ENCODE measurements around the gene HCRTR2.
"Not testable (repeated sequence)": the region's sequence is repeated elsewhere in the genome, so short reads cannot be mapped to it uniquely, and the experiment has no call there.

The HCRTR2 gene

DNA sequence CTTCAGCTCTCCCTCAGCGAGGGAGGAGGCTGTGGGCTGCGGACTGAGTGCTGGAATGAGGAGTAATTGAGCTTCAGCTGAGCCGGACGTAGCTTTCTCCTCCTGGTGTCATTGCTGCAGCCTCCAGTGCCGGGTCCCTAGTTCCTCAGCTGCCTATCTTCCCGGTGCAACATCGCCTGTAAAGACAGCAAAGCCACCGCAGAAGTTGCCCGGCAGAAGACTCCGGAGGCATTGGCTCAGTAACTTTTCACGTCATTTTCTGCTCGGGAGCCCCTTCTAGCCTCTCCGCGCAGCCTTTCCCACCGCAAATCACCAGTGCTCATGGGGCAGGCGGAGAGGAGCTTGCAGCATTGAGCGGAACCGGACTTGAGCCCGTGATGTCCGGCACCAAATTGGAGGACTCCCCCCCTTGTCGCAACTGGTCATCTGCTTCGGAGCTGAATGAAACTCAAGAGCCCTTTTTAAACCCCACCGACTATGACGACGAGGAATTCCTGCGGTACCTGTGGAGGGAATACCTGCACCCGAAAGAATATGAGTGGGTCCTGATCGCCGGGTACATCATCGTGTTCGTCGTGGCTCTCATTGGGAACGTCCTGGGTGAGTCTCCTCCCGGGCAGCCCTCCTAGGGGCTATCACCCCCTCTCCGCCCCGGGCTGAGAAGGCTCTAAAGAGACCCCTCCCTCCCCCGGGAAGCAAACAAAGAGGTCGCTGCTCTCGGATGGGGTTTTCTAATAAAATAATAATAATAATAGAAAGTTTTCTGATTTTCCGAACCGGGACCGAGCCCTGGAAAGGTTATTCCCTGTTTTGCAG, at the start of gene HCRTR2:
HCRTR2 (plus strand) TSS at position 305 of the 816 bp plus-strand sequence; CDS start at position 378, 73 bp downstream.
- no peak for DNase-seq

DNA sequence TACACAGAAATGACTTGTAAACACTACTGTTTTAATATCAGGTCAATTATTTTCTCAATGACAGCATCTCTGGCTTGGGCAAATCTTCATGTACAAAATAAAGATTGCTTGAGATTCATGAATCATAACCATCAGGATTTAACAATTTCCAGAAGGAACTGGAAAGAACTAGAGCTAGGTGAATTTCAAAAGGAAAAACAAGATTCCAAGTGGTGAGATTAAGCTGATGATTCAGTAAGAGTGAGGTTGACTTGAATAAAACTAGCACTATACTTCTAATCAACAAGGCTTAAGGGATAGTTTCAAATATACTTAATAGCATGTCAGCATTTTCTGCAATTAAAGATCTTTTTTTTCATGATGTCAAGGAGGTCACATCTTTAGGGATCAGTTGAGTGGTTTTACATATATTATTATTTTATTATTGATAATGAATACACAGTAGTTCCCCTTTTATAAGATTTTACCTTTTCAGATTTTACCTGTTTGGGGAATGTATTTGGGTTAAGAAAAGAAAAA, 43.5 kb upstream of the HCRTR2 start:
- no peak for DNase-seq

DNA sequence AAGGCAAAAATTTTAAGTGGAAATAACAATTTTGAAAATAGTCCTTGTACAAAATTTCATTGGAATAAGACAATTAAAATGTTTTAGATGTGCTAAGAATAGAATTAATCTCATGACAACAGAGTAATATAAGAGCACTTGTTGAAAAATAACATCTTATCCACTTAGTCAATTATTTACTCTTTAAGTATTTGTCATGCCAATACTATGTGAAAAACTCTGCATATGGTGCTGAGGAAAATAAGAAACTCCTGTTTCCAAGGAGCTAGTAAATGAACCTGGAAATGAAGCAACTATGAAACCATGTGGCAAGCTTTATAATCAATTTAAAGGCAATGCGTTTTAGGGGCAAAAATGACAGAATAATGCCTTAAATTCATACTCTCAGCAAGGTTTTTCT, 42.7 kb upstream of the HCRTR2 start:
- no peak for DNase-seq

DNA sequence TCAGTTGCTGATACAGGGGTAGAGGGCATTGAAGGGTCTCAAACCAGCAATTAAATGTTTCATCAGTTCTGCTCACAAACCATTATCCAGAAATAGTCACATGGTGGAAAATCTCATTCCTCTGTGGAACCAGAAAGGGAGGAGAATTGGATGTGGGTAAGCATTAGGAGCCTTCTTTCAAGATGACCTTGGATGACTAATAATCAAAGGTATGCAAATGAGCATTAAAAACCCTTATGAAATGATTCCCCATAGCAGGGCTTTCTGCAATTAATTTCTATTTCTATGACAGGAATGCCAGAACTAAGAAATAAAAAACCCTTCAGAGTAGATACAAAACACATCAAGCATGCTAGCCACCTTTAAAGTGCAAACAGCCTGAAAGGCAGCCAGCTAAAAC, 37.4 kb upstream of the HCRTR2 start:
- no peak for DNase-seq

DNA sequence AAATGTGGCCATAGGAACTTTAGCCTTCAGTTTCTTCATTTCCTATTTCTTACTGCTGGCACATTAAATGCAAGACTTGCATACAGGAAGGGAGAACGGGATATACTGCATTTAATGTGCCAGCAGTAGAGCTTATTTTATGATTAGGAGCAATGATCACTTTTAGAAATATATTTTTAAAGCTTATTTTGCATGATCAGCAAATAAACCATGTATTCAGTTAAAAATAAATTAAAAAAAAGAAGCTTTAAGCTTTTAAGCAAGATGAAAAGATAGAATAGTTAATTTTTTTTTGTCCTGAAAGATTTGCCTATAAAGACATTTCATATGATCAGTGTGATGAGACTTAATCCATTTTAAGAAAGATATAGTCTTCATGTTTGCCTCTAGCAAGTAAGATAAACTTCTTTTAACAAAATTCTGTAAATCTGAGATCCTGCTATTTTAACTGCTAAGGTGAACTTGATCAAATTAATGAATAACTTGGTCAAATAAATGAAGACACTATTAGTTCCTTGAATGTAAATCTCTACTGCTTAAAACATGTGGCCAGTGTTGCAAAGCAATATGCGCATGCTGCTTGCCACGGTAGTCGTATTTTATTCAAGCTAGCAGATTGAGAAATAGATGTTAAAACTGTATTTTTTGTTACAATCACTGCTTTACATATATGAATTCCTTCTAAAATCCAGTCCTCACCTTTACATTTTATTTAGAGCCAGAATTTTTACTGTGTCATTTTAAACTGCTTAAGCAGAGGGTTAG, 36.2 kb upstream of the HCRTR2 start:
- no peak for DNase-seq

DNA sequence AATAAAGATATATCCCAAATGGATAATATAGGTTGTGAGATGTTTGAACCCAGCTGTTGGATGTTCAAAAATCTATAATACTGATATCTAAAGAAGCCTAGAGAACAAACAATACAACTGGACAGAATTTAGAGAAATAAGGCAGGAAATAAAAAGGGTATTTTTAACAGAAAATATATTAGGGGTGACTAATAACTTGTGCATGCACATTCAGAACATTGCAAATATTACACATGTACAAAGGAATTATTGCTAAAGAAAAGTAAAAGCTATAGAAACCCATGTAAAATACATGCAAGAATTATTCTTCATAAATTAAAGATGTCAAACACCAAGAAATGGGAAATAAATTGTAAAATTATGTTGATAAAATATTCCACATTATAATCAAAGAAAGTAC, 32.7 kb upstream of the HCRTR2 start:
- no peak for DNase-seq

DNA sequence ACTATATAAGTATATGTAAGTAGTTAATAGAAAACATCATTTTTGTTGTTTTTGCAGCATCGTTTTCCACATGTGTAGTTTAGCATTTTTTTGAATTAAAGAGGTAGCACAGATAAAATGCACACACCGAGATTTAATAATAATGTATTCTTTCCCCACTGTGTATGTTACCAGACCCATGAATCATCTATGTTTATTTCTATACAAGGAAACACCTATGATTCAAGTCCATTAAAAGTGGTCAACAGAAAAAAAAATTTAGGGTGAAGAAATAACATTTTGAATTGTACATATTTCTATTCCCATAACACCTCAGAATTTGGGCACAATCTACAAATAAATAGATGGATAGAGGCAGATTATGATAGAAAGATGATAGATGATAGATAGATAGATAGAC, 31.7 kb upstream of the HCRTR2 start:
- DNase-seq: no peak

DNA sequence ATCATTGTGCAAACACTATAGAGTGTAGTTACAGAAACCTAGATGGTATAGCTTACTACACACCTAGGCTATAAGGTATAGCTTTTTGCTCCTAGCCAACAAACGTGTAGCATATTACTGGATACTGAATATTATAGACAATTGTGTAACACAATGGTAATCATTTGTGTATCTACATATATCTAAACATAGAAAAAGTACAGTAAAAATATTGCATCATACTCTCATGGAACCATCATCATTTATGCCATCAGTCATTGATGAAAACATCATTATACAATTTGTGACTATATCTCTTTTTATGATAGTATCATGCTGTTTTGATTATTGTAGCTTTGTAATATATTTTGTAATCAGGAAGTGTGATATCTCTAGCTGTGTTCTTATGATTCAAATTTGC, 21.0 kb upstream of the HCRTR2 start:
- DNase-seq: no peak

DNA sequence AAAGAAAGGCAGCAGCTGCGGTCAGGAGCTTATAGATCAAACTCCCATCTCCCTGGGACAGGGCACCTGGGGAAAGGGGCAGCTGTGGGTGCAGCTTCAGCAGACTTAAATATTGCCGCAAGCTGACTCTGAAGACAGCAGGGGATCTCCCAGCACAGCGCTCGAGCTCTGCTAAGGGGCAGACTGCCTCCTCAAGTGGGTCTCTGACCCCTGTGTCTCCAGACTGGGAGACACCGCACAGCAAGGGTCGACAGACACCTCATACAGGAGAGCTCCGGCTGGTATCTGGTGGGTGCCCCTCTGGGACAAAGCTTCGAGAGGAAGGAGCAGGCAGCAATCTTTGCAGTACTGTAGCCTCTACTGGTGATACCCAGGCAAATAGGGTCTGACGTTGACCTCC, 15.5 kb upstream of the HCRTR2 start:
- not testable (repeated sequence) for DNase-seq

DNA sequence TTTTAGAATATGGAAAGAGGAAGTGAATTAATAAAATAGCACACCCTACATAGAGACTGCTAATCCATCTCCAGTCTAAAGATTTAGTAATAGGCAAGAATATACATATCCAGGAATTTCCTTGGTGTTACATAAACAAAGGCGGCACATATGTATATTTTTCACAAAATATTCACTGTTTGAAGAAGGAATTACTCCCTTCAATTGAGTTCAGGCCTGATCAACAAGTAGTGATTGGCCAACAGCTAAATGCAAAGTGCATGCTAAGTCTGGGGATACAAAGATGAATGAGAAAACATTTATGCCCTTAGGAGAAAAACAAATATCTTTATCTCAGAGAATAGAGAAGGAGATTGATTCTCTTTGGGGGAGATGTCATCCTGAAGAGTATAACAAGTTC, 6.5 kb upstream of the HCRTR2 start:
- no peak for DNase-seq

DNA sequence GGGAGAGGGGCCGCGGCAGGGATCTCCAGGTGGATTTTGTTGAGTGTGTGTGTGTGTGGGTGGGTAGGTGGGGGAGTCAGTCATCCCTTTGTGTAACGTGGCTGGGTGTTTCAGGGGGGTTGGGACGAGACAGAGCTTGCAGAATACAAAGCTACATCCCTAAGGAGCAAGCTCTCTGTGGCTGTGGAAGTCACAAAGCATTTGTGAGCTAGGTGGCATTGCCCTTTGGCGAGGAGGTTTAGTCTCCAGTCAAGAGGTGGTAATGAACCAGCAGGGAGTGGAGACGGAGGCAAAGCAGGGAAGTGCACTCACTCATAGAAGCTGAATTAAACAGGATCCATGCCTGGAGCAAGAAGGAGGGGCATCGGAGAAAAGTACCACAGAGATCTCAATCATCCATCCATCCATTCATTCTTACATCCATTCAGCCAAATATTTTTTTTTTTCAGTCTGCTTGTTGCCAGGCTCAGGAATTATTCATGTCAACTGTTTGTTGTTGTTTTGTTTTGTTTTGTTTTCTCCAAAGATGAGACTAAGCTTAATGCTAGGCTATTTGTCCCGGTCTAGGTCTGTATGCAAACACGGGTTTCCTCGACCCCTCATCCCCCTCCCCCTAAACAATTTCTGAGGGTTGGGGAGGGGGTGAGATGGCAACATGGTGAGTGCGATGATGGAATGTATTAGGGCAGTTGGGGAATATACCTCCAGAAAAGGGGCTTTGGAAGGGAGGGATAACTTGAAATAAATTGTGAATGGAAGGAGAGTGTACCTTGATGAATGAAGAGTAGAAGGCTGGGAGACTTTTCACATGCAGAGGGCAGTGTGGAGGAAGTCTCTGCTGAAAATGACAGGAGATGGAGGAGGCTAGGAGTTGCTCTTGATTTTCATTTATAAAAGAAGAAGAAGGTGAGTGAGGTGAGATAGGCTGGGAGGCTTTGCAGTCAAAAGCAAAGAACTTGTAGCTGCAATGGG, 1.0 kb downstream of the HCRTR2 start:
- no peak for DNase-seq

DNA sequence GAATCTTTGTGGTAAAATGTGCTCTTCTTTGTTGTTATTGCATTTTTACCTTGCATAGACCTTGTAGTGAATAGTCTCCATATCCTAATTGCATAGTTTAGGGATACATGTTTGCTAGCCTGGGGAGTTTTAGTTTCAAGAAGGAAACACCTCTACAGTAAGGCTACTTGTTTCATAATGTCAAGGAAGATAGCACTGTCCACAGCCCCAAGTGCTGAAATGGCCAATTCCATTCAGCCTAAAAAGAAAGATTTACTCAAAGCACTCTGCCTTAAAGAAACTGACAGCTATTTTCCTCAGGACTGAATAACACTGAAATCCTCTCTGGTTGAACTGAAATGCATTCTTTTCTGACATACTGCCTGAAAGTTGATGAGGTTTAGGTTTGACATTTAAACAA, 2.6 kb downstream of the HCRTR2 start:
- no peak for DNase-seq

DNA sequence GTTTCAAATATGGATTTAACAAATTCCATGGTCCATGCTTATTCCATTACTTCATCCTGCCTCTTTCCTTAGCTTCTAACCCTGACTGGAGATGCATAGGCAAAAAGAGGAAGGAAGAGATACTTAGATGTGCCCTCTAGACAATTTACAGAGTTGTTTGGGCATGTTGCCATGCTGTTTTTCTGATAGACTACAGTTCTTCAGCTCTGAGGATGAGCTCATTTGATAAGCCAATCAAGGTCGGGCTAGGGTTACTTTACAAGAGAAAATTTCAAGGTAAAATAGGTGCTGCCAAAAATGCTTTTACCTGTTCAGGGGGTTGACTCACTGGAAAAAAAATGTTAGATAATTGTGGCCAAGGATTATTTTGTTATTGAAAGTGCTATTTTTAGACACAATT, 5.9 kb downstream of the HCRTR2 start:
- DNase-seq: no peak

DNA sequence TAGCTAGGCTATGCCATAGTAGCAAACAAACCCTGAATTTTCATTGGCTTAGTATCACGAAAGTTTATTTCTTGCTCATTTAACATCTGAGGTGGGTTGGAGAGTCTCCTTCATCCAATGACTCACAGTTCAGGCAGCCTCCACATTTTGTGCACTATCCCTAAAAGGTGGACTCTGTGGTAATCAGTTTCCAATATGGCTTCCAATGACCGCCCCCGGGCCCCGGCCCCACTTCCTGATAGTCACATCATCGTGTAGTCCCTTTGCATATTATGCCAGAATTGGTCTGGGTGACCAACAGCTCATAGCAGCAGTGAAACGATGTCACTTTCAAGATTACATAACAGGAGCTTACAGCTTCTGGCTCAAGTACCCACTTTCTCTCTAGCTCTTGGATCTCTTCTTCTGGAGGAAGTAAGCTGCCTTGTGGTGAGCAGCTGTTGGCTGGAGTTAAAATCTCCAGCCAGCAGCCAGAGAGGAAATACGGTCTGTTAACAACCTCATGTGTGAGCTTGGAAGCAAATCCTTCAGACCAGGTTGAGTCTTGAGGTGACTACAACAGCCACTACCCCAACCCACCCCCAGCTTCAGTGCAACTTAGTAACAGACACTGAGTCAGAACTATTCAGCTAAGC, 7.8 kb downstream of the HCRTR2 start:
- DNase-seq: no peak

DNA sequence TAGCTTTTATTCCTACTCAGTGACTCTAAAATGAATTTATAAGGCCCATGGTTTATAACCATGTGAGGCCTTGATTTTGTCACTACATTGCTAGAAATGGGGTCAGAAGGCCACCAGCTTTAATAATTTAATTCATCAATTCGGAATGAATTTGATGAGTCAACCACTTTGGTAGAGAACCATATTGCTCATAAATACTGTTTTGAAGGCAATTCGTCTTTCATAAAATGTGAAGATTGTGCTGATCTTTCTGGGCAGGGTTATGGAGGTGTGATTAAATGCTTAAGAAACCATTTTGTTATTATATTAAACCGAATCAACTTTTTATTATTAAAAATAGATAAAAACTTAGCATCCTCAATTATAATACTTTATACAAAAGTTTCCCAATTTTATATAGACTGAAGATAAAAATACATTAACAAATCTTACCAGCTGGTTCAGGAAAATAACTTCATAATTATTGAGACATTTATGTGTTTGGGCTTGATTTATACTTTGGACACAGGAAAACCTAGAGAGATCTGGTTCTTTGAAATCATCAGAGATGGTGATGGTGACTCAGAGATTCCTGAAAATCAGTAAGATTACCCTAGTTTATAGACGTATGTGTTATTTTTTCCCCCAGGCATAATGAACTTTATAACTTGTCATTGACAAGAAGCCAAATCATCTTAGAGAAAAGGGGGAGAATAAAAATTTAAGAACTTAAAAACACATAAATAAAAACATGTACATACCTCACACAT, 10.6 kb downstream of the HCRTR2 start:
- no peak for DNase-seq

DNA sequence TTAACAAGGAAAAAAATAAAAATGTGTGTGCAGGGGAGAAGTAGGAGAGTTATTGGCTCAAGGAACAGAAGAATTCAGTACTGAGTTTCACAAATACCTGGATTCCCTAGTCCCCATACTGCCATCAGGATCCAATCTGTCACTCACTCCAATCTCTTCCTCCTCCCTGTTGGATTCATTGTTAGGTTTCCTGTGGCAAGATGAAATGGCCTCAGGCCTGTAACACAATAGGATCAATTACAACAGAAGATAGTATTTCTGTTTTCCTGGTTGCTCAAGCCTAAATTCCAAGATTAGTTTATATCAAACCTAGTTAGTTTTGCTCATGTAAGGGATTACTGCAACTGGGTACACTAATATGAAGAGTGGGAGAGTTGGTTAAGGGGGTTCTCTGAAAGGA, 24.4 kb downstream of the HCRTR2 start:
- no peak for DNase-seq

DNA sequence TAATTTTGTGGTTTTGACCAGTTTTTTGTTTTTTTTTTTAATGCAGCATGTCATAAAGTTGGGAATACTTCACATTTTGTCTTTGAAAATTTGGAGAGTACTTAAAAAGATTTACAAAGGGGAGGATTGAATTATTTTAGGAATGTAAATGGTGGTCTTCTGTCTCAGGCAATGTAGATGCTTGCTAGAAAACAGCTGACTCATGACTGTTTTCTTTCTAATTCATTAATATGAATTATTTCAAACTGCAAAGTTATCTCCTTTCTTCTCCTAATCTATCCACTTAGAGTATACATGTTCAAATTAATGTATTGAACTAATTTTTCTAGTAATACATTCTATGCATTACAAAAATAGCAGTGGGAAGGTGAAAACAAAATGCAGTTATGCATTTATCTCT, 24.9 kb downstream of the HCRTR2 start:
- no peak for DNase-seq

DNA sequence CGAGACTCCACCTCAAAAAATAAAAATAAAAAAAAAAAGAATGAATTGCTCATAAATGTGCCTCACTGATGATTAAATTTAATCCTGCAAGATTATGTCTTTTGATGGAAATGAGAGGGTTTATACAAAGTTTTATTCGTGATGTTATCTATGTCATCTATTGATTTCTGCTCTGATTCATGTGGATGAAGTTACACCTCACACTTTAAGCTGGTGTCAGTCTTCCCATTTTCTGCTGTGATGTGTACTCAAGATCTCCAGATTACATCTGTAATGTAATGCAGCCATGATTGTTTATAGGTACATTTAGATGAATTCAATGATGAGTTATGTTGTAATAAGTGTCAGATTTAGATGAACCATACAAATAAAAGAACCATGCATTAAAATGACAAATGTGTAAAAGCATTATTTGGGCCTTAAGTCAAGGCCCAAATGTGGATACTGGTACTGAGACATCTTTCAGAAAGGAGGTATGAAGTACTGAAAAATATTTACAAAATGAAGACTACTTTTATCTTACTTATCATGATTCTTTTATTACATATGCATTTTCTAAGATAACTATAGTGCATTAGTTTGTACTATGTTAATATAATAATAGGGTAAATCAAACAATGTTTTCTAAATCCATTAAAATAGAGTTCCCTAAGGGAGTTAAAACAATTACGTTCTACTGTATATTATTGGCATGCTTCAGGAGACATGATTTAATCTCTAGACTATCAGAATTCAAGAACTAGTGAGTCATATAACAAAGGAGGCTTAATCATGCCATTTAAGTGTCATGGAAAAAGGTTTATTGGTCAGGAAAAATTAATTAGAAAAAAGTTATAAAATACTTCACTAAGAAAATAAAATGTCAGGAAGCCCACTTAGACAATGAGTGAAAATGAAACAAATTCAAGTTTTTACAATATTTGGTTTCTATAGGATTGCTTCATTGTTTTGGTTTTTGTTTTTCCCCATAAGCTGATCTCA, 34.5 kb downstream of the HCRTR2 start:
- DNase-seq: no peak

DNA sequence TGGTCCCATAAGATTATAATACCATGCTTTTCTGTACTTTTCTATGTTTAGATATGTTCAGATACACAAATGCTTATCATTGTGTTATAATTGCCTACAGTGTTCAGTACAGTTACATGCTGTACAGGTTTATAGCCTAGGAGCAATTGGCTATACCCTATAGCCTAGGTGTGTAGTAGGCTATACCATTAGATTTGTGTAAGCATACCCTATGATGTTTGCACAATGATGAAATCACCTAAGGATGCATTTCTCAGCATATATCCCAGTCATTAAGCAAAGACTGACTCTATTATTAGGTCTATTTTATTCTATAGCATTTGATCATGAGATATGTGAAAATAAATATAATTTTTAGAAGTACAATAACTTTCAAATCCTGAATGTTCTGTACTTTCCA, 36.6 kb downstream of the HCRTR2 start:
- DNase-seq: no peak

DNA sequence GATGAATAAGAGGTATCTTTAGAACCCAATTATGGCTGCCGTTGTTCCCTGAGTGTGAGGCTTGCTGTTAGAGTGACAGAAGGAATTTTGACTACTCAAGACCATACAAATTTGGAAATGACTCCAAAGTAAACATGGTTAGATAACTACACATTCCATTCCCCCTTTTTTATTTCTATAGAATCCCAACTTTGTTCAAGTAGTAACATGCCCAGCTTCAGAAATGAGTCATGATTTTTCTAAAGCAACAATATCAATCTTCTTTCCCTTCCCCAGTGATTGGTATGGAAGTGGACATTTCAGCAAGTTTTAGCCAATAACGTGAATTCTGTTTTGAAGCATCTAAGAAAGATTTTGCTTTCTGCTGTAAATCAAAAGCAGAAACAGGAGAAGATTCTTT, 37.8 kb downstream of the HCRTR2 start:
- DNase-seq: no peak

All from activated CD4-positive, alpha-beta T cell treated with anti-CD3 and anti-CD28 coated beads, Interleukin-2, amount 50 U/mL, for 16 hours (primary cell).